Measurements from ENCODE around the gene VWCE.
"Not testable (repeated sequence)": the region's sequence is repeated elsewhere in the genome, so short reads cannot be mapped to it uniquely, and the experiment has no call there.

DNA sequence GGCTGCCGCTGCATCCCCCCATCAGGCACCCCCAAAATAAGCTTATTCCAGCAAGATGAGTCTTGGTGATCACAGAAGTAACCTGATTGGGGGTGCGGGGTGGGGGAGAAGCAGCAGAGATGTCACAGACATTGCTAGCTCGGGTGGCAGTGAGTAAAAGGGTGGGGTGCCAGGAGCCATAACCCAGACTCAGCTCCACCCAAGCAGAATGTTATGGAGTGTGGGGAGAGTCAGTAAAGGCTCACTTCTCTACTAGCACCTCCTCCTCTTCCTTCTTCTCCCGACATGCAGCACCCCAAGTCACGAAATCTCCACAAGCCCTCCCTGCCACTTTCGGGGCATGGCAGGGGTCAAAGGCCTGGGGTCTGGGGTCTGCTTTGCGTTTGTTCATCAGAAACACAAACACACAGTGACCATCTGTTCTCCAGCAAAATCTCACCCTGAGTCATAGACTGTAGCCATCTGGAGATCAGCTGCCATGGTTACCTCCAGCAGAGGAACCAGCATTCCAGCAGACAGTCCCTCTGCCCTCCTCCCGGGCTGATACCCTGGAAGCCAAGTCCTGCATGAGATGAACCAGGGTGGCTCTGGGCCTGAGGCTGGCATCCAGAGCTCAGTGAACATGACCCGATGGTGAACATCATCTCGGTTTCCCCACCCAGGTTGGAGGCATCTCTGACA, 49.7 kb downstream of the VWCE start:
- TF ChIP-seq, protein P1, sequence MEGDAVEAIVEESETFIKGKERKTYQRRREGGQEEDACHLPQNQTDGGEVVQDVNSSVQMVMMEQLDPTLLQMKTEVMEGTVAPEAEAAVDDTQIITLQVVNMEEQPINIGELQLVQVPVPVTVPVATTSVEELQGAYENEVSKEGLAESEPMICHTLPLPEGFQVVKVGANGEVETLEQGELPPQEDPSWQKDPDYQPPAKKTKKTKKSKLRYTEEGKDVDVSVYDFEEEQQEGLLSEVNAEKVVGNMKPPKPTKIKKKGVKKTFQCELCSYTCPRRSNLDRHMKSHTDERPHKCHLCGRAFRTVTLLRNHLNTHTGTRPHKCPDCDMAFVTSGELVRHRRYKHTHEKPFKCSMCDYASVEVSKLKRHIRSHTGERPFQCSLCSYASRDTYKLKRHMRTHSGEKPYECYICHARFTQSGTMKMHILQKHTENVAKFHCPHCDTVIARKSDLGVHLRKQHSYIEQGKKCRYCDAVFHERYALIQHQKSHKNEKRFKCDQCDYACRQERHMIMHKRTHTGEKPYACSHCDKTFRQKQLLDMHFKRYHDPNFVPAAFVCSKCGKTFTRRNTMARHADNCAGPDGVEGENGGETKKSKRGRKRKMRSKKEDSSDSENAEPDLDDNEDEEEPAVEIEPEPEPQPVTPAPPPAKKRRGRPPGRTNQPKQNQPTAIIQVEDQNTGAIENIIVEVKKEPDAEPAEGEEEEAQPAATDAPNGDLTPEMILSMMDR (IDR thresholded peaks at IDR 0.05): not testable (repeated sequence)
- not testable (repeated sequence) for TF ChIP-seq POLR2A (IDR thresholded peaks at IDR 0.05)
